Pancreas (tissue), 10 donors: ENCODE data around the gene OCA2. TPM values are rescaled to one million over a fixed set of nuclear protein-coding genes. Genes with fewer than 3 reads are reported as not detected.
"Not testable (repeated sequence)": the region's sequence is repeated elsewhere in the genome, so short reads cannot be mapped to it uniquely, and the experiment has no call there.

Experiments
- ATAC-seq, 4 donors: fragments of 200-7000 bp; cut with Tn5 transposase; one replicate each; pipeline versions ENCODE4 v1.8.0 to v1.9.1; 2020; ENCODE audit warnings: mild to moderate bottlenecking in 4 of 4, moderate library complexity in 4 of 4
- DNase-seq, 6 donors: peaks; one replicate each; pipeline ENCODE4 v3.0.0-alpha.2; 2020
- FAIRE-seq: peaks from 2 replicates; lab custom pipeline; 2012; peaks lifted over from hg19 to GRCh38; lab: Jason Lieb, UNC
- H3K27ac ChIP-seq, 4 donors: fragments of 200-600 bp; sonication (generic); 1 replicate in 3 of 4; 2 replicates in 1 of 4; pipeline versions ENCODE4 v1.5.0 to v1.8.0; 2020
- H3K27me3 ChIP-seq, 4 donors: fragments of 200-600 bp; one replicate each; pipeline ENCODE4 v1.8.0; 2021
- H3K36me3 ChIP-seq, 3 donors: fragments of 200-600 bp; sonication (generic) in 1 of 3; one replicate each; pipeline versions ENCODE4 v1.5.0 to v1.8.0; 2020 to 2021
- H3K4me1 ChIP-seq, 3 donors: fragments of 200-600 bp; one replicate each; pipeline ENCODE4 v1.8.0; 2021
- H3K4me3 ChIP-seq, 4 donors: fragments of 200-600 bp; sonication (generic) in 2 of 4; one replicate each; pipeline versions ENCODE4 v1.5.0 to v1.8.0; 2020 to 2021
- H3K9me3 ChIP-seq, 4 donors: fragments of 200-600 bp; one replicate each; pipeline ENCODE4 v1.8.0; 2021
- CTCF ChIP-seq, 4 donors: fragments of 200-600 bp; sonication (generic) in 3 of 4; IDR thresholded peaks; one replicate each; pipeline versions ENCODE4 v1.5.0 to v1.8.0; 2021; ENCODE audit warnings: antibody characterized with exemption in 4 of 4
- WGBS, 2 donors: extraction: QIAGEN DNeasy Blood & Tissue Kit; methylation state at CpG; one replicate each; pipeline ENCODE4 v1.1.7; 2013; 5-methylcytosine and 5-hydroxymethylcytosine counted together
- intact Hi-C, 3 donors: fragments of 100-400 bp; cut with DNase I; formaldehyde crosslinking; loops; one replicate each; pipeline versions ENCODE4 v1.11.1 to v1.14.2; 2022
- polyA plus RNA-seq, 2 donors: library from polyadenylated mRNA; stranded (reverse); fragments of 200-250 nt; gene quantifications; one replicate each; pipeline ENCODE4 v1.2.3, GENCODE V29; 2013
- total RNA-seq, 6 donors: library from RNA; stranded (reverse); fragmentation: NEBNext Ultra II Directional in 4 of 6; extraction: Animal tissue kit (Norgen Biotek cat#: 25700) in 4 of 6; gene quantifications; one replicate each; pipeline versions ENCODE4 v1.2.1 to v1.2.4, GENCODE V29; 2021 to 2023
- donor health status: healthy with polysubstance abuse.
- donor health status: DM: no; HTN: no; CAD: no; lungs with moderate emphysema.
- donor health status: DM: no; HTN: no; CAD: no.
- donor health status: control.
- donor health status: control.
- donor health status: Bipolar disorder and iron deficiency.
- donor health status: DM: yes; HTN: yes; CAD: no.
- donor health status: DM: no; HTN: no; CAD: no.
- donor health status: DM: no; HTN: no; CAD: no.
- donor health status: DM: yes; HTN: yes; CAD: no.

Gene OCA2
- total and polyA plus RNA-seq, 8 donors: 0.12 to 0.31 (median 0.18) TPM; not detected in 4

DNA sequence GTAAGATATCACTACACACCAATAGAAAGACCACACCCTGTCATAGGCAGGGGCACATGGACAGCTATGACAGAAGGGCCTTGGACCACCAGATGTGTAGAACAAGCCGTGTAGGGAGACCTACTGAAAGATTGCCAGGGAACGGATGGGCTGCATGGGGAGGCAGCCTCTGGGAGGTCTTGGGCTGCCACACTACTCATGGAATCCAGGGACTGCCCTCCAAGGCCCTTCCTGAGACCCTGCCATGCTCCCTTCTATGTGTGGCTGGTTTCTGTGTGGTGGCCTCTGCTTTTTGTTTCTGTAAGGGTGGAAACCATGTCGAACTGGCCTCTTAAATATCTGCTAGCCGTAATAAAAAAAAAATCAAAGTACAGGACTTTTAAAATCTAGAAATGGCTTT is 86.9 kb downstream of the OCA2 start:
- Histone ChIP-seq H3K9me3 (no peaks in the 10 kb centered on the region), H3K36me3 (no peaks in the 10 kb centered on the region), H3K27me3 (no peaks in the 10 kb centered on the region), H3K4me3 (no peak overlapping the region), H3K27ac (no peak overlapping the region), H3K4me1 (no peaks in the 10 kb centered on the region)
- FAIRE-seq: no peak
- ATAC-seq: no peak
- TF ChIP-seq CTCF (IDR thresholded peaks at IDR 0.05): no peak
- intact Hi-C loops: no loop called here
- WGBS, 2 donors: 80 to 90% methylated on average over 4 of the region's 4 CpGs
- no peak for DNase-seq

DNA sequence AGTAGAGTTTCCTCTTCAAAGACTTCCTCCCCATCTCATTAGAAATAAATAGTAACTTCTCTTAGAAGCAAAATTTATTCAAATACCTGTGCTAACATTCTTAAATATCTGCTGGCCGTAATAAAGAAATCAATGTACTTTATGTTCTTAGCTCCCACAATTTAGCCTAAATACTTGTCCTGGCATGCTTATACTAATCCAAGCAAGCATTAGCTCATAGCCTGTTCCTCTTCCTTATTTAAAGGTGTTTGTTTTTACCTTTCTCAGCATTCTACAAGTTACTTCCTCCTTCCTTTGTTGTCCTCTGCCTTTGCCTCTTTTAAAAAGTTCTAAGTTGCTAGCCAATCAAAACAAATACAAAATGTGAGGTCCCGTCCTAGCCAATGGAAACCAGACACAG is 90.9 kb downstream of the OCA2 start:
- H3K27ac ChIP-seq, intact Hi-C loops, H3K4me3 ChIP-seq, H3K36me3 ChIP-seq, FAIRE-seq, H3K9me3 ChIP-seq, DNase-seq, H3K4me1 ChIP-seq, H3K27me3 ChIP-seq, ATAC-seq: not testable (repeated sequence)
- 62 to 71% methylated on average over 2 of the region's 2 CpGs for WGBS, 2 donors

GRCh38 chr15:28006116-28006905 is 92.8 kb downstream of the OCA2 start:
- no peaks in the 10 kb centered on the region for H3K9me3 ChIP-seq
- ATAC-seq (no peak), FAIRE-seq (no peak), DNase-seq (no peak)
- 63 to 70% methylated on average over 9 of the region's 9 CpGs for WGBS, 2 donors
- H3K27ac ChIP-seq: no peak overlapping the region
- TF ChIP-seq CTCF (IDR thresholded peaks at IDR 0.05): no peak
- intact Hi-C loops: no loop called here
- H3K27me3 ChIP-seq: no peaks in the 10 kb centered on the region
- H3K4me1 ChIP-seq: no peaks in the 10 kb centered on the region
- no peaks in the 10 kb centered on the region for H3K36me3 ChIP-seq
- no peak overlapping the region for H3K4me3 ChIP-seq

GRCh38 chr15:28005004-28005527 is 94.0 kb downstream of the OCA2 start:
- TF ChIP-seq CTCF (IDR thresholded peaks at IDR 0.05): no peak
- FAIRE-seq (no peak), ATAC-seq (no peak), DNase-seq (no peak)
- H3K27ac ChIP-seq: no peak overlapping the region
- H3K9me3 ChIP-seq: no peaks in the 10 kb centered on the region
- H3K36me3 ChIP-seq: no peaks in the 10 kb centered on the region
- H3K4me1 ChIP-seq: no peaks in the 10 kb centered on the region
- H3K27me3 ChIP-seq: no peaks in the 10 kb centered on the region
- no peak overlapping the region for H3K4me3 ChIP-seq
- intact Hi-C loops: no loop called here
- WGBS, 2 donors: 71 to 77% methylated on average over 14 to 15 of the region's 15 CpGs

- Histone ChIP-seq H3K27ac (no peak overlapping the region), H3K9me3 (no peaks in the 10 kb centered on the region), H3K4me1 (no peaks in the 10 kb centered on the region), H3K4me3 (no peak overlapping the region), H3K36me3 (no peaks in the 10 kb centered on the region), H3K27me3 (no peaks in the 10 kb centered on the region)
- TF ChIP-seq CTCF (IDR thresholded peaks at IDR 0.05): no peak
- no peak for DNase-seq
- no peak for FAIRE-seq
- ATAC-seq: no peak
- intact Hi-C loops: no loop called here
- 64 to 76% methylated on average over 24 of the region's 24 CpGs for WGBS, 2 donors
Observed at GRCh38 chr15:28004143-28005003, 94.7 kb downstream of the OCA2 start.
